Medulla oblongata (tissue), 1 donor: Measurements from ENCODE around the gene ZNF563.
"Not testable (repeated sequence)": the region's sequence is repeated elsewhere in the genome, so short reads cannot be mapped to it uniquely, and the experiment has no call there.

ENCODE experiments used
- DNase-seq: peaks from one replicate; pipeline ENCODE4 v3.0.0-alpha.2; 2015; ENCODE audit errors: extremely low spot score

ZNF563 gene

GRCh38 chr19:12333162-12334159 is at the start of gene ZNF563:
ZNF563 (minus strand) TSS chr19:12333633; CDS start chr19:12333482, 151 bp downstream.
- peak; percentile 99 for DNase-seq

GRCh38 chr19:12380444-12380737 is 47.0 kb upstream of the ZNF563 start:
- DNase-seq: no peak

DNA sequence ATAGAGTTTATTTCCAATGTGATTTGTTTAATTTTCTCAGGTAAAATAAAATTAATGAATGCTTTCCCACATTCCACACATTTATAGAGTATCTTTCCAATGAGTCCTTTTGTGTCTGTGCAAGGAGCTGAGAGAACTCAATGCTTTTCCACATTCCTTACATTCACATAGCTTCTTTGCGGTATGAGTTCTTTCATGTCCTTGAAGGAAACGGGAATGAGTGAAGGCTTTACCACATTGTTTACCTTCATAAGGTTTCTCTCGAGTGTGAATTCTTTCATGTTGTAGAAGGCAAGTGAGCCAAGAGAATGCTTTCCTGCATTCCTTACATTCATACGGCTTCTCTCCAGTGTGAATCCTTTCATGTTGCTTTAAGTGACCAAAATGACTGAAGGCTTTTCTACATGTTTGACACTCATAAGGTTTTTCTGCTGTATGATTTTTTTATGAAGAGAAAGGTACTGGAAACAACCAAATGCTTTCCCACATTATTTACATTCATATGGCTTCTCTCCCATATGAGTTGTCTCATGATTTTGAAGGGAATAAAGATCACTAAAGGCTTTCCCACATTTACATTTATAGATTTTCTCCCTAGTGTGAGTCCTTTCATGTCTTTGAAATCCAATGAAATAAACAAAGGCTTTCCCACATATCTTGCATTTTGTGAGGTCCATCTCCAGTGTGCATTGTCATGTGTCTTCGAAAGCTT is 46.5 kb upstream of the ZNF563 start:
- DNase-seq: no peak

DNA sequence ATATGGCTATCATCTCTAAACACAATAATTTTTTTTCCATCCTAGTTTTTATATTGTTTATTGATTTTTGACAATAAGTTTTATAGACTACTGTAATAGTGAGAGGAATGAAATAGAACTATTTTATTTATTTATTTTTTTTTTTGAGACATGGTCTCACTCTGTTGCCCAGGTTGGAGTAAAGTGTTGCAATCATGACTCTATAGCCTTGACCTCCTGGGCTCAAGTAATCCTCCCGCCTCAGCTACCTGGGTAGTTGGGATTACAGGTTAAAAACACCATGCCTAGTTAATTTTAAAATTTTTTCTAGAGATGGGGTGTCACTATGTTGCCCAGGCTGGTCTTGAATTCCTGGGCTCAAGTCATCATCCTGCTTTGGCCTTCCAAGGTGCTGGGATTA is 40.6 kb upstream of the ZNF563 start:
- no peak for DNase-seq

- DNase-seq: peak; percentile 99
These were observed 32.1 kb upstream of the ZNF563 start, which contains the start of gene ZNF442 for GRCh38 chr19:12365236-12366162. ZNF442 (minus strand) TSS chr19:12365683; CDS start chr19:12363631, 2,052 bp downstream.

GRCh38 chr19:12364391-12365235 is 31.2 kb upstream of the ZNF563 start:
- peak; percentile 30 for DNase-seq

GRCh38 chr19:12362236-12362635 is 28.8 kb upstream of the ZNF563 start:
- not testable (repeated sequence) for DNase-seq

- DNase-seq: no peak
These were observed 19.9 kb upstream of the ZNF563 start for GRCh38 chr19:12353375-12353774.

- DNase-seq: no peak
These were observed 17.4 kb upstream of the ZNF563 start for GRCh38 chr19:12350890-12351197.

DNA sequence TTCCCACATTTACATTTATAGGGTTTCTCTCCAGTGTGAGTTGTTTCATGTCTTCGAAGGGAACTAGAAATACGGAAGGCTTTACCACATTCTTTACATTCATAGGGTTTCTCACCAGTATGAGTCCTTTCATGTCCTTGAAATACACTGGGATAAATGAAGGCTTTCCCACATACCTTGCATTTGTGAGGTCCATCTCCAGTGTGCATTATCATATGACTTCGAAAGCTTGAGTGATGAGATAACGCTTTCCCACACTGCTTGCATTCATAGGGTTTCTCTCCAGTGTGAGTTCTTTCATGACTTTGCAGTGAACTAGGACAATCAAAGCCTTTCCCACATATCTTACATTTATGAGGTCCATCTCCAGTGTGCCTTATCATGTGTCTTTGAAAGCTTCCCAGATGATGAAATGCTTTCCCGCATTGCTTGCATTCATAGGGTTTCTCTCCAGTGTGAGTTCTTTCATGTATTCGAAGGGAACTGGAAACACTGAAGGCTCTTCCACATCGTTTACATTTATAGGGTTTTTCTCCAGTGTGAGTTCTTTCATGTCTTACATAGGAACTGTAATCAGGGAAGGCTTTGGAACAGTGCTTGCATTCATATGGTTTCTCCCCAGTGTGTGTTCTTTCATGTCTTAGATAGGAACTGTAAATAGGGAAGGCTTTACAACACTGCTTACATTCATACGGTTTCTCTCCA is 16.9 kb upstream of the ZNF563 start:
- no peak for DNase-seq

DNA sequence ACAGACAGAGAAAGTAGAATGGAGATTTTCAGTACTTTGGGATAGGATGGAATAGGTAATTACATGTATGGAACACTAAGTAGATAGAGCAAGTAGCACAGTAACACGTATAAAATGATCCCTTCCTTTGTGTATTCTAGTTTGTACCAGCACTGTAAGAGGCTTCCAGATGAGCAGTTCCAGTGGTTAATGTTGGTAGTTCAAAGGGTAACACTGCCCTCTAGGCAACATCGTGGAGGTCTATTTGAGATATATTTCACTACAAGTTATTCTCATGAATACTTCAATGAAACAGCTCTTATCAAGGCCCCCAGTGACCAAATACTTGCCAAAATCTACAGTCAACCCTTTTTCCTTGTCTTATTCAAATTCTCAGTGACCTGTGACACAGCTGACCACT is 13.5 kb upstream of the ZNF563 start:
- no peak for DNase-seq

DNA sequence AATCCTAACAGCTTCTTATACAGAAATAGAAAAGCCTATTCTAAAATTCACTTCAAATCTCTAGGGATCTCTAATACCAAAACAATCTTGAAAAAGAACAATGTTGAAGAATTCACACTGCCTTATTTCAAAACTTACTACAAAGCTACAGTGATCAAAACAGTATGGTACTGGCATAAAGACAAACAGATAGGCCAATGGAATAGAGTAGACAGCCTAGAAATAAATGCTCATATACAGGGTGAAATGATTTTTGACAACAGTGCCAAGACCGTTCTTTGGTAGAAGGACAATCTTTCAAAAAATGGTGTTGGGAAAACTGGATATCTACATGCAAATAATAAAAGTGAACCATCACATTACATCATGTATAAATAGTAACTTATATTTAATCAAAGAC is 11.8 kb upstream of the ZNF563 start:
- no peak for DNase-seq

DNA sequence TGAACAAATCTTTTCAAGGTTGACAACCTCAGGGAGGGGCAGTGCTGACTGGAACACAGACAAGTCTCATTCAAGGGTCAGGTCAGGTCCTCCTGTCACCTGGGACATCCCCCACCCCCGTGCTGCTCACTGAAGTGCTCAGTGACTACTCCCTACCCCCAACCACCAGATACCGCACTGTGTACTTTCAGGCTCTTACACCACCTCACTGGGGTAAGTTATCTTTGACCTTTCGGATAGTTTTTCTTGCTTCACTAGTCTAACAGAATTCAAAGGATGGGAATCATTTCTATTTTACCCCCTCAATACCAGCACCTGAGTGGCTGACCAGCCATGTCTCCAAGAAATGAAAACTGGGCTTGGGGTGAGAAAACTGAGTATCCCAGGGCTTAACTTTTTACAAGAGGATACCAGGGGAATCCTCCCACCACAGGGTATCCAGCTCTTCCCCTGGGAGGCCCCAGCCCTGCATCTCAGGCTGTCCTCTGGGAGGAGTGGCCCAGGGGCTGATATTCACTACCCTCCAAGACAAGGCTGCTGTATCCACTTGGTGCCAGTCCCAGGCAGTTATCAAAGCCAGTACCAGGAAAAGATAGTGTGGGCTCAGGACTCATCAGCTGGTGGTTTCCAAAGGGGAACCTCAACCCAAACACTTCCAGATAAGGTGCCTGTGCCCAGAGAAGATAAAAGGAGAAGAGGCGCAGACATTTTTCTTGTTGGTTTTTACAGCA is 2.1 kb downstream of the ZNF563 start:
- DNase-seq: no peak

GRCh38 chr19:12330340-12330739 is 3.1 kb downstream of the ZNF563 start:
- no peak for DNase-seq

DNA sequence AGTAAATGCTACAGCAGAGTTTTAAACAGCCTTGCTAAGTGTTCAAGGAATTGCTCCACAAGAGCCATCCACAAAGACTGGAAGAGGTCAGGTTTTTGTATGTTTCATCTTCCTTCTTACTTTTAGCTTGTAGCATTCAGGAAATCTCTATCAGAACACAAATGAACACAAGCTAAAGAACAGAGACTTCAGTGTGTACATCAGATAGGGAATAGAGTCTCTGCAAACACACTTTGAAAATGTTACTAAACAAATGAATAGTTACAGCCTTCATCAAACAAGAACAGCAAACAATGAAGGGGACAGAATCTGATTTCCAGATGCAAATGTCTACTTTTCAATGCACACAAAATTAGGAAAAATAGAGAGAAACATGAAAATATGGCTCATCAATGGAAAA is 7.7 kb downstream of the ZNF563 start:
- DNase-seq: no peak

DNA sequence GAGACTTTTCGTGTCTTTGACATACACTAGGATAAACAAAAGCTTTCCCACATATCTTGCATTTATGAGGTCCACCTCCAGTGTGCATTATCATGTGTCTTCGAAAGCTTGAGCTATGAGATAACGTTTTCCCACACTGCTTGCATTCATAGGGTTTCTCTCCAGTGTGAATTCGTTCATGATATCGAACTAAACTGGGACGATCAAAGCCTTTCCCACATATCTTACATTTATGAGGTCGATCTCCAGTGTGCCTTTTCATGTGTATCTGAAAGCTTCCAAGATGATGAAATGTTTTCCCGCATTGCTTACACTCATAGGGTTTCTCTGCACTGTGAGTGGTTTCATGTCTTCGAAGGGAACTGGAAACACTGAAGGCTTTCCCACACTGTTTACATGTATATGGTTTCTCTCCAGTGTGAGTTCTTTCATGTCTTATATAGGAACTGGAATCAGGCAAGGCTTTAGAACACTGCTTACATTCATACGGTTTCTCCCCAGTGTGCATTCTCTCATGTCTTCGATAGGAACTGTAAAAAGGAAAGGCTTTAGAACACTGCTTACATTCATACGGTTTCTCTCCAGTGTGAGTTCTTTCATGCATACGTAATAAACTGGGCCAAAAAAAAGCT is 14.5 kb downstream of the ZNF563 start:
- no peak for DNase-seq

- no peak for DNase-seq
These were observed 18.9 kb downstream of the ZNF563 start for GRCh38 chr19:12314553-12314952.

- not testable (repeated sequence) for DNase-seq
These were observed 24.5 kb downstream of the ZNF563 start for GRCh38 chr19:12308891-12309290.

- DNase-seq: peak; percentile 2
These were observed 38.2 kb downstream of the ZNF563 start for GRCh38 chr19:12295191-12295590.
